ENCODE data around the gene FAM151B.
"Not testable (repeated sequence)": the region's sequence is repeated elsewhere in the genome, so short reads cannot be mapped to it uniquely, and the experiment has no call there.

Gene FAM151B

DNA sequence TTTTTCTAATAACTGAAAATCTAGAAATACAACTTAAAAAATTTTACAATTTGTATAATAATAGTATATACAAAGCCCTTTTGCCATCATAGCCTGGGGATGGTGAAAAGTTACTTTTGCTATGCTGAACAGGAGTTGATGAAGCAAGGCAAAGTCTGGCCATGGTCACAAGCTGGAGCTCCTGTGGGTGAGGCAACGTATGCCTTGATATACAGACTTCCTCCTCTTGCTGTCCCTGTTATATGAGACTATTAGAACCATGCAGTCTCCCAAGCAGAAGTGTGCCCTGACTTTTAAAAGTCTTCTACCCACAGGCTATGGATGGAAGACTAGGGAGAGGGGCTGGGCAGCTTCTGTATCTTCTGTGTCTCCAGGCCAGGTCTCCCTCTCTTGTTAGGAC lies 15.7 kb downstream of the FAM151B start:
- in situ Hi-C loops (cut with HindIII; ENCODE audit: low sequenced_read_pairs): no loop called here

DNA sequence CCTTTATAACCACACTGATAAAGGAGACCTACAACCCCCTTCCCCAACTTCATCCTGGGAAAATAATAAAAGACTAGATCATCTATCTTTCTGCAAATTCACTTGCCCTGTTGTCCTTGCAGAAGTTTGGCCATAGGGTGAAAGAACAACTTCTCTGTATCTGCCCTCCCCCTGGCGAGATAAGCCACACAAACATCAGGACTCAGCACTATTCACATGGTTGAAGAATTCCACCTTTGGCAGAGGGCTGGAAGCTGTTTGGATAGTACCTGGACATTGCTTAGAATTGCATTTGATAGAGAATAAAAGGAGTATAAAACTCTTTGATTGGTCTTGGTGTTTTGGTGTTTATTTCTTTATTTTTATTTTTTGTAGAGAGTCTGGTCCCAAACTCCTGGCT lies 16.9 kb downstream of the FAM151B start:
- in situ Hi-C loops (cut with HindIII; ENCODE audit: low sequenced_read_pairs): no loop called here

DNA sequence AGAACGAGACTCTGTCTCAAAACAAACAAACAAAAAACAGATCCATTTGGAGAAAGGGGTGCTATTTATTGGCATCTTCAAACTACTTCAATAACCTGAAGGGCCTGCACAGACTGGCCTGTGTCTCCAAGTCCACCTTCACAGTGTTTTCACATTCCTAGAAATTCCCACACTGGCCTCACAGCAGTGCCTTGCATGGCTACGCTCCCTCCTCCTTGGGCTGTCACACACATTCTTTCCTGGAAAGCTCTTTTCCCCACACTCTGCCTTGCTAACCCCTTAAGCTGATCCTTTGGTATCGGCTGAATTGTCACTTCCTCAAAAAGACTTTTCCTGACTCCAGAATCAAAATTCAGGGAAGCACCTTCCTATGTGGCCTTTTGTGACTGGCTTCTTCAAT lies 19.8 kb downstream of the FAM151B start:
- in situ Hi-C loops (cut with HindIII; ENCODE audit: low sequenced_read_pairs): no loop called here

DNA sequence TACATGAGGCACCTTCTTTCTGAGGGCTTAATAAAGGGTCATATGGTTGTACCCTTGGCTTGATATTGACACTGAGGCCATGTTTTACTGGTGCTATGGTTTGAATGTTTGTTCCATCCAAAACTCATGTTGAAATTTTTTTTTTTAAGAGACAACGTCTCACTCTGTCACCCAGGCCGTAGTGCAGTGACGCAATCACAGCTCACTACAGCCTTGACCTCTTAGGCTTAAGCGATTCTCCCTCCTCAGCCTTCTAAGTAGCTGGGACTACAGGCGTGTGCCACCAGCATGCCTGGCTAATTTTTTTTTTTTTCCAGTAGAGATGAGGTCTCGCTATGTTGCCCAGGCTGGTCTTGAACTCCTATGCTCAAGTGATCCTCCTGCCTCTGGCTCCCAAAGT lies 20.9 kb downstream of the FAM151B start:
- in situ Hi-C loops (cut with HindIII; ENCODE audit: low sequenced_read_pairs): no loop called here

DNA sequence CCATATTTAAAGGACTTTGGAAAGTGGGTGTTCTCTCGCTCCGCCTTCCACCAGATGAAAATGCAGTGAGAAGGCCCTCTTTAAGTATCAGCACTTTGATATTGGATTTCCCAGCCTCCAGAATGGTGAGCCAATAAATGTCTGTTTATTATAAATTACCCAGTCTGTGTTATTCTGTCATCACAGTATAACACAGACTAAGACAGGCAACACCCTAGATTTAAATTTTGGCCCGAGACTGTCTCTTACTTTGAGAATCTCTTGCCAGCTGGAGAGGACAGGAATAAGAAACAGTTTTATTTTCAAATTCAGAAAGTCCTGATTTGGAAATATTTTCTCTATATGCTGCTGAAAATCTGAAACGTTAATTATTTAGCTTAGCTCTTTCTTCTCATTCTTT lies 21.5 kb downstream of the FAM151B start:
- in situ Hi-C loops (cut with HindIII; ENCODE audit: low sequenced_read_pairs): no loop called here

DNA sequence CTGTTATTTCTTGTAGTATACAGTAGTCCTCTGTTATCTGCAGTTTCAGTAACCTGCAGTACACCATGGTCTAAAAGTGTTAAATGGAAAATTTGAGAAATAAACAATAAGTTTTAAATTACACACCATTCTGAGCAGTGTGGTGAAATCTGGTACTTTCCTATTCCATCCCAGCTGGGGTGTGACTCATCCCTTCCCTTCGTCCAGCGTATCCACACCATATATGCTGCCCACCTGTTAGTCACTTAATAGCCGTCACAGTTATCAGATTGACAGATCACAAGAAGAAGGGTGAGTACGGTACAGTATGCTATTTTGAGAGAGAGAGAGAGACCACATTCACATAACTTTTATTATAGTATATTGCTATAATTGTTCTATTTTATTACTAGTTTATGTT lies 28.9 kb downstream of the FAM151B start:
- in situ Hi-C loops (cut with HindIII; ENCODE audit: low sequenced_read_pairs): no loop called here

DNA sequence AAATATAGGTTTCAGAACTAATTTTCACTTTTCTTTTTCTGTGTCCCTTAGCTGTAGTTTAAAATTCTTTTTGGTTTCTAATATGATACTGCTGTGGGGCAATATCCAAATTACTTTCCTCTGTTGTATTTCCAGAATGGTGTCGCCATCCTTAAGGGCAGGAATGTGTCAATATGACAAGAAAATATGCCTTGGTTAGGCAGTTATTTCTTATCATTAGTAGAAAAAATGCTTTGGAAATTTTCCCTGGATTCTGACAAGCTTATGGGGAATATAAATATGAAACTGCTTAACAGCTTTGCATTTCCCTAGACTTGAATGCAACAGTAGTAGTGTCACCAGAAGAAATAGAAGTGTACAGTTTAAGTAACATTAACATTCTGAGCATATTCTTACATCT lies 52.8 kb downstream of the FAM151B start:
- in situ Hi-C loops (cut with HindIII; ENCODE audit: low sequenced_read_pairs): no loop called here

DNA sequence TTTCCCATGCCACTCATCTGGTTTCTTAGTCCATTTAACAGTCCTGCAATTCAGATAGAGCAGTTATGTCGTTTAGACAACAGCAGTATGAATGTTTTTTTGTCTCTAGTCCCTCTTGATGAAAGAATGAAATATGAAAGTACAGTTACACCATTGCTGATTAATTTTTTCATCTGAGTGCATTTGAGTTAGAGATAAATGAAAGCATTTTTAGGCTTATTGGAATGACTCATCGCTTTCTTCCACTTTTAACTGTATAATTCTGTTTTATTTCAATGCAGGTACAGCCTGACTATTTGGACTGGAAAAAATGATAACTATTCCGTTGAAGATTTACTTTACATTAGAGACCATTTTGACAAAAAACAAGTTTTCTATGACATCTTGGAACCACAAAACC lies 53.5 kb downstream of the FAM151B start:
- in situ Hi-C loops (cut with HindIII; ENCODE audit: low sequenced_read_pairs): no loop called here

DNA sequence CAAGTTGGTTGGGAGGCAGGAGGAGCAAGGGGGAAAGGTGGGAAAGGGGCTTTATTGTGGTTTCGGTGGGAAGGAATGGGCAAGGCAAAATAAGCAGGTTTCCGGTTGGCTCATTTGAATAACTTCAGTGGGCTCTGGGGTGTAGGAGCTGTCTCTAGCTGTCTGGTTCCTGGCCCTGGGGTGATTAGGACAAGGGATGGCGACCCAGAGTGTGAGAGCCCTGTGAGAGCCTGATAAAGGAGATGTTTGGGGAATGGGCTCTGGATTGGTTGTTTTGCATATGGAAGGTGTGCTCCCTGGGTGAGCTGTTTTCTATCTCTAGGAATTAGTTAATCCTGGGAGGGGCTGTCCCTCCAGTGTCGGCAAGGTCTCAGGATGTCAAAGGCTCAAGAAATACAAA lies 66.7 kb downstream of the FAM151B start:
- in situ Hi-C loops (cut with HindIII; ENCODE audit: low sequenced_read_pairs): no loop called here

DNA sequence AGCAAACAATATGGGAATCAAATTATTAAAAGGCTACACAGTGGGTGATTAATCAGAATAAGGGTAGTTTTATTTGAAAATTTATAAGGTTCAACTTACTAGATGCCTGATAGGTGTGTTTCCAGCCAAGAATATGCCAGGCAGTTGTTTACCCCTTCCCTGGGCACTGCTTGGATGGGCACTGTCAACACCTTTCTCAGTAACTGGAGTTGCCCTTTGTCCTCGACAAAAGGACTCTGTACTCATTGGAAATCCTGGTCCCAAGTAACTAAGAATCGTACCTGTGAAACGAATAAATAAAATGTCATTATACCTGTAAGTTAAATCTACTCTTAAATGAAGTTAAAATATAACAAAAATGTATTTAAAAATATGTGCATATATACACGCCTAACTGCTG lies 67.2 kb downstream of the FAM151B start:
- in situ Hi-C loops (cut with HindIII; ENCODE audit: low sequenced_read_pairs): no loop called here

DNA sequence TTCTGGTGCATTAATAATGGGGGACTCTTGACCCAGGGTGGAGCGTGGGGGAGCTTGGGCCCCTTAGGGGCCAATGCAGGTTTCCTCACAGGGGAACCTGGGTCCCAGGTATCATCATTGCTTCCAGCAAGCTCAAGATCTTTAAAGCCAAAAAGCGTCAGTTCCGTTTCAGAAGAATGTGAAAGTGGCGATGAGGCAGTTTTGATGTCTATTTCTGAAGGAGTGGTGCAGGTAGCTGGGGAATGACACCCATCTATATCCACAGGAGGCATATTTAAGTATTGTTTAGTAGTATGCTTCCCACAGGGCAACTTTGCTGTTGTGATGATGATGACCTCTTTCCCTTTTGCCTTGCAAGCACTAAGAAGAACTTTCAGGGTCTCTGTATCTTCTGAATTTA lies 71.3 kb downstream of the FAM151B start:
- in situ Hi-C loops (cut with HindIII; ENCODE audit: low sequenced_read_pairs): no loop called here

DNA sequence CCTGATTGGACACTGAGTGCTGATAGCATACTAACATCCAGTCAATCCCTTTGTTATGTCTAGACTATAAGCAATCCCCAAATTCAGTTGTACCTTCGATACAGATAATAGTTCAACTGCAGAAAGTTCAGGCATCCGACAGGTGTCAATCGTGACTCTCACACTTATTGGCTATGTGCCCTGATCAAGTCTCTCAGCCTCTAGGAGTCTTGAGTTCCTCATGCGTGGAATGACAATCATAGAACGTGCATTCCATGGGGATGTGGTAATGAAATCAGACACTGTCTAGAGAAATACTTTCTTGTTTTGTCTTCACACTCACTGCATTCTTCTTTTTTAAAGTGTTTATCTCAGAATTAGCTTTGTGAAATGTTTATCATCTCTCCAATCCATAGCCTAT lies 77.4 kb downstream of the FAM151B start:
- in situ Hi-C loops (cut with HindIII; ENCODE audit: low sequenced_read_pairs): no loop called here

DNA sequence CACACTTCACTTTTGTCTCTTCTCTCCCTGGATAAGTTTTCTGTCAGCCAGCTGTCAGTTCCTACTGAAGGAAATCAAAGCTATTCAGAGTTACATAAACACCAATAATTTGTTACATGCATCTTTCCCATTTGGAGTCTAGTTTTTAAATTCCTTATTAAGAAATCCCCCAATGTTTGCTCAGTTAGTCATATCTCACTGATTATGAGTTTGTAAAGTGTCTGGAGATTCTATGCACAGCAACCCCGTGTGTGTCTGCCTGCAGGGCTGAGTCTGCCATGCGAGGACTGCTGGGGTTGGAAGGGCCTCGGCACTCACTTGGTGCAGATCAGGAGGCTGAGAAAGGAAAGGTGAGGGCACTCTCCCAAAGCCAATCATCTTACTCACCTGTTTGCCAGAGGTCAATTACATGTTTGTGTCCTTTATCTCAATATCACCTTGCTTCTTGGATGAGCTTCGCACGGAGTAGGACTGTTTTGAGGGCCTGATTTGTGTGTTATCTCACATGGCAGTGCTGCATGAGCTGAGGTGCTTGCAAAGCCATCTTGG lies 78.9 kb downstream of the FAM151B start:
- in situ Hi-C loops (cut with HindIII; ENCODE audit: low sequenced_read_pairs): no loop called here

DNA sequence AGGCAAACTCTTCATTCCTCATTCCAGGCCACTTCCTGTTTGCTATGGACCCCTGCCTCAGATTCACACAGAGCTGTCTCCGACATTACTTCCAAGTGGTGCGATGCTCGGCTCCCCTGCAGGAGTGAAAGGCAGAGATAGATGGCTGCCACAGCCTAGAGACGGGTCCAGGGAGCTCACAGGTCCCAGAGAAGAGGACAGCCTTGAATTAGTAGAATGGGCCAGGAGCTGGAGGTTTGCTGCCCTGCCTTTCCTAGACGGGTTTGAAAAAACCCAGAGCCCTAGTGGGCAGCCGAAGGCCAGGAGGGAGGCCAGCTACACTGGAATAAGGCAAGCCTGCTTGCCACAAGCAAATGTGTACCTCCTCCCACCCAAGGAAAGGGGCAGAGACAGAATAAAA lies 80.4 kb downstream of the FAM151B start:
- in situ Hi-C loops (cut with HindIII; ENCODE audit: low sequenced_read_pairs): no loop called here

DNA sequence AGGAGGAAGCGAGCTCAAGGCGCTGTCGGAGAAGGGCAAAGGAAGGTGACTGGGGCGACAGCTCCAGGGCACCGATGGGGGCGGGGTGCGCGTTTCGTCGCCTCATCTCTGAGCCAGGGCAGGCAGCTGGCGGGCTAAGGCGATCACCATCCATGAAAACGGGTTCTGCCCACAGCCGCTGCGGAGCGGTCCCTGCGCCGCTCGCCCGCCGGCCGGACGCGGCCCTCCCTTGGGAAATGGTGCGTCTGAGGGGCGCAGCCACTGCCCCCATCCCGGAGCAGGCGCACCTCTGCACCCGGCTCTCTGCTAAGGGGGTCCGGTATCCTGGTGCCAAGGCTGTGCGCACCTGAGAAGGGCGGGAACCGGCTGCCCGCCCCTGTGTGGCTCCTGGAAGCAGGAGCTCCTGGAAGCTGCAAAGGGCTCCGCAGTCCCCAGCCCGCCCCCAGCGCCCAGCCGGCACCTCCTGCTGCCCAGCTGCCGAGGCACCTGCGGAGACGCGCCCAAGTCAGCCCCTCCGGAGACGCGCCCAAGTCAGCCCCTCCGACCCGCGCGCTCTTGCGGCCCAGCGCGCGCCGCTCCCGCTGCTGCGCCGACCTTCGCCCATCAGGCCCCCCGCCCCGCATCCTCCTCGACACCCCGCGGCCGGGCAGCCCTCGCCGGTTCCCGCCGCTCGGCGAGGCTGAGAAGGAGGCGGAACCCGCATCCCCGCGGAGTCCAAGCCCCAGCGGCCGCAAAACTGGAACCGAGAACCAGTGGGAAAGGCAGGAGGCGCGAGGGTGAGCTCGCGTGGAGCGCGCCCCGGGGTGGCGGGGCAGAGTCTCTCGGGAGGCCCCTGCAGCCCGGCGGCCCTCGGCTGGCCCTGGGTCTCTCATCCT lies 81.4 kb downstream of the FAM151B start:
- in situ Hi-C loops (cut with HindIII; ENCODE audit: low sequenced_read_pairs): no loop called here

DNA sequence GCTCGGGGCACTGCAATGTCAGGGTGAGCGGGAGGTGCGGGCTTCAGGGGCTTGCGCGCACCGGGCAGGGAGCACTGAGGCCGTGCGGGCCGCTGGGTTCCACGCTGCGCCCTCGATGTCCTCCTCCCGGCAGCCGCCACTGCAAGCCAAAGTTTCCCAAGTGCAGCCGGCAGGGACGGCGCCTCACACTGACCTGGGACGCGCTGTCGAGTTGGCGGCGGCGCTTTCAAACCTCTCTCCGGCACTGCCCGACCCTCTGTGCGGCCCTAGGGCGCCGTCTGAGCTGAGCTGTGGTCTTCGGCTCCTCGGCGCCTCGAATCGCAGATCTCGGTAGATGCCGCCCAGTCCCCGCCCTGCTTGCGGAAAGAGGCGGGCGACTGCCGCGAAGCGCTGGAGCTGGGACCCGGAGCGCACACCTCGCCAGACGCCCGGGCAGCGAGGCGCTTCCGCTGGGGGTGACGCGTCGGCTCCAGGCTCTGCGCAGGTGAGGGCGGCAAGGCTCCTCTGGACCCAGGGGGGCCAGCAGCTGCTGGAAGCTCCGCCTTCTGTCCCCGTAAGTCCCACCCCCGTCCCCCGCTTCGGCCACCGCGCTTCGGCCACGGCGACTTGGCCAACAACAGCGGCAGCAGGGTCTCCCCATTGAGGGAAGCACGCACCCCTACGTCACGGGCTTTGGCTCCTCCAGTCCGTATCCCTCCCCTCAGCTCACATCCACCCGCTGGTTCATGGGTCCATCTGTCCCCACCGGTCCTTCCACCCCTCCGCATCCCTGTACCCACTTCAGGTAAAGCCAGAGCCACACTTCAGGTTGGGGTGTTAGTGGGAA lies 82.3 kb downstream of the FAM151B start, which contains the start of gene ANKRD34B:
TSS of gene ANKRD34B (minus strand) at position 320 of the 826 bp plus-strand sequence. CDS start 10,261 bp downstream, outside the sequence.
- in situ Hi-C loops (cut with HindIII; ENCODE audit: low sequenced_read_pairs): no loop called here

DNA sequence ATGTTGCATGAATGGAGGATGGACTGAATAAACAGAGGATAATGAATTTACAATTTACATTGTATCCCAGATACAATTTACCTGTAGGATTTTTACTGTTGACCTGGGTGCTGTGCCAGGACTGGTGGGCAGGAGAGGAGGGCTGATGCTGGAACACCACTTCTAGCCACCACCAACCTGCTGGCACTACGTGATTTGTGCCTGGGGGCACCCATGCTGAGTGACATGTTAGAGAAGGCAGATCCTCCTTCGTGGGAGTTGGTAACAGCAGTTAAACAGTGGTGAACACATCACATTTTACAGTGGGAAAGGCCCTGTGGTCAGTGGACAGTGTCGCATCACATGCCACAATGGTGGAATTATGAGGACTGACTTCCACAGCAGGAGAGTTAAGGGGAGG lies 85.2 kb downstream of the FAM151B start:
- in situ Hi-C loops (cut with HindIII; ENCODE audit: low sequenced_read_pairs): no loop called here

DNA sequence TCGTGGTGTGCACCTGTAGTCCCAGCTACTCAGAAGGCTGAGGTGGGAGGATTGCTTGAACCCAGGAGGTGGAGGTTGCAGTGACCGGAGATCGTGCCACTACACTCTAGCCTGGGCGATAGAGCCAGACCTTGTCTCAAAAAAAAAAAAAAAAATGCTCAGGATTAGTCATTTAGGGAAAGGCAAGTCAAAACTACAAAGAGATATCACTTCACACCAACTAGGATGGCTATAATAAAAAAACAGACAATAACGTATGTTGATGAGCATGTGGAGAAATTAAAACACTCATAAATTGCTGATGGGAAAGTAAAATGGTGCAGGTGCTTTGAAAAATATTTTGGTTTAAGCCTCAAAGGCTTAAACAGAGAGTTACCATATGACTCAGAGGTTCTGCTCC lies 88.5 kb downstream of the FAM151B start:
- in situ Hi-C loops (cut with HindIII; ENCODE audit: low sequenced_read_pairs): no loop called here

DNA sequence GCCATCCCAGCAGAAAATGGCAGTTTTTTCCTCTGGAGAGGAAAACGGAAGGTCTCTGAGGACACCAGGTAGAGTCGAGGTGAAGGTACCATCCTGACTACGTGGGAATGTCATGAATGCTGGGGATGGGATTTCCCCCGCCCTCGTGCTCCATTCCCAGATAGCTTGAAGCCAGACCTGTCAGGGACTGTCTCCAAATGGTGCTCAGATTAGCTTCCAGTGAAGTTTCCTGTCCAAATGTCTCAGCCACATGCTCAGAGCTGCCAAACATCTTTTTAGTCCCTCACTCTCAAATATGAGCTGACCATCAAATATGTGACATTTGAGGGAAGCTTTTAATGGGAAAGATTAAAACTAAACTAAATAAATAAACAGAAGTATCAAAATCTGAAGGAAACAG lies 89.8 kb downstream of the FAM151B start:
- in situ Hi-C loops (cut with HindIII; ENCODE audit: low sequenced_read_pairs): no loop called here

DNA sequence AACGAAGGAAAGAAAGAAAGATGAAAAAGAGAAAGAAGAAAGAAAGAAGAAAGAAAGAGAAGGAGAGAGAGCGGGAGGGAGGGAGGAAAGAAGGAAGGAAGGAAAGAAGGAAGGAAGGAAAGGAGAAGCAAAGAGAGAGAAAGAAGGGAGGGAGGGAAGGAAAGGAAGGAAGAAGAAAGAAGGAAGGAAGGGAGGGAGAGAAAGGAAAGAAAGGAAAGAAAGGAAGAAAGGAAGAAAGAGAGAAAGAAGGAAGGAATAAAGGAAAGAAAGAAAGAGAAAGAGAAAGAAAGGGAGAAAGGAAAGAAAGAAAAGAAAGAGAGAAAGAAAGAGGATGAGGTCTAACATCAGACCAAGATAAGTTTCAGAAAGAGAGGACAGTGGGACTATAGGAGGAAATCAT lies 91.2 kb downstream of the FAM151B start:
- in situ Hi-C loops (cut with HindIII; ENCODE audit: low sequenced_read_pairs): no loop called here

DNA sequence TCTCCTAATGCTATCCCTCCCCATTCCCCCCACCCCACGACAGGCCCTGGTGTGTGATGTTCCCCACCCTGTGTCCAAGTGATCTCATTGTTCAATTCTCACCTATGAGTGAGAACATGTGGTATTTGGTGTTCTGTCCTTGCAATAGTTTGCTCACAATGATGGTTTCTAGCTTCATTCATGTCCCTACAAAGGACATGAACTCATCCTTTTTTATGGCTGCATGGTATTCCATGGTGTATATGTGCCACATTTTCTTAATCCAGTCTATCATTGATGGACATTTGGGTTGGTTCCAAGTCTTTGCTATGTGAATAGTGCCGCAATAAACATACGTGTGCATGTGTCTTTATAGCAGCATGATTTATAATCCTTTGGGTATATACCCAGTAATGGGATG lies 92.4 kb downstream of the FAM151B start:
- in situ Hi-C loops (cut with HindIII; ENCODE audit: low sequenced_read_pairs): not testable (repeated sequence)

DNA sequence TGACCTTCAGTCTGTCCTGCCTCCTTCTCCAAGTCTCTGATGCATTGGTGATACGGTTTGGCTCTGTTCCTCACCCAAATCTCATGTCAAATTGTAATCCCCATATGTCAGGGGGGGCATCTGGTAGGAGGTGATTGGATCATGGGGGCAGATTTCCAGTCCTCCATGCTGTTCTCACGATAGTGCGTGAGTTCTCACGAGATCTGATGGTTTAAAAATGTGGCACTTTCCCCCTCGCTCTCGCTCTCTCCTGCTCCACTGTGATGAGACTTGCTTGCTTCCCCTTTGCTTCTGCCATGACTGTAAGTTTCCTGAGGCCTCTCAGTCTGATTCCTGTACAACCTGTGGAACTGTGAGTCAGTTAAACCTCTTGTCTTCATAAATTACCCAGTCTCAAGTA lies 96.9 kb downstream of the FAM151B start:
- in situ Hi-C loops (cut with HindIII; ENCODE audit: low sequenced_read_pairs): no loop called here

Measured in DLD1 (cell line).